IMR-90 (cell line): ENCODE measurements around the gene GLCE.

Experiments used
- MAFK ChIP-seq: IDR thresholded peaks from 2 replicates; pipeline ENCODE4 v1.6.1; 2012; ENCODE audit warnings: low read depth, low read length, improper control_type of control experiment
- MAZ ChIP-seq: IDR thresholded peaks from 2 replicates; pipeline ENCODE4 v1.6.1; 2012; ENCODE audit warnings: low read depth, mild to moderate bottlenecking, low read length, improper control_type of control experiment, moderate library complexity, borderline replicate concordance
- POLR2A ChIP-seq: IDR thresholded peaks from 2 replicates; pipeline ENCODE4 v1.6.1; 2012; ENCODE audit warnings: mild to moderate bottlenecking, low read depth, low read length
- RAD21 ChIP-seq: IDR thresholded peaks from 2 replicates; pipeline ENCODE4 v1.6.1; 2012; ENCODE audit warnings: low read length, improper control_type of control experiment
- RCOR1 ChIP-seq: IDR thresholded peaks from 2 replicates; pipeline ENCODE4 v1.6.1; 2012; ENCODE audit warnings: mild to moderate bottlenecking, low read length, improper control_type of control experiment; ENCODE audit not compliant: insufficient replicate concordance
- RFX5 ChIP-seq: IDR thresholded peaks from 2 replicates; pipeline ENCODE4 v1.8.0; 2012; ENCODE audit warnings: low read depth, mild to moderate bottlenecking, low read length, moderate library complexity
- SMC3 ChIP-seq: fragments of 150-350 bp; IDR thresholded peaks from 2 replicates; pipeline ENCODE4 v1.6.1; 2016; ENCODE audit warnings: low read depth, mild to moderate bottlenecking, antibody characterized with exemption, low read length, moderate library complexity
- TF ChIP-seq, protein P1 (sequence below): conservative IDR thresholded peaks from 2 replicates; pipeline ENCODE4 v1.5.1; 2012; ENCODE audit warnings: mild to moderate bottlenecking, low read depth, low read length, improper control_type of control experiment
- TF ChIP-seq, protein P2 (sequence below): fragments of 150-350 bp; IDR thresholded peaks from 2 replicates; pipeline ENCODE4 v1.6.1; 2017; ENCODE audit warnings: mild to moderate bottlenecking, antibody characterized with exemption, low read length, low read depth

DNA sequence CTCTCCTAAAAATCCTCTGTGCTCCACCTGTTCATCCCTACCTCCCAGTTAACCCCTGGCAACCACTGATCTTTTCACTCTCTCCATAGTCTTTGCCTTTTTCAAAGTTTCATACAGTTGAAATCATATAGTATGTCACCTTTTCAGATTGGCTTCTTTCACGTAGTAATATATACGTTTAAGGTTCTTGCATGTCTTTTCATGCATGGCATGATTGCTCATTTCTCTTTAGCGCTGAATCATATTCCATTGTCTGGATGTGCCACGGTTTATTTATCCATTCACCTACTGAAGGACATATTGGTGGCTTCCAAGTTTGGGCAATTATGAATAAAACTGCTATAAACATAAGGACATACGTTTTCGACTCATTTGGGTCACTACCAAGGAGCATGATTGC lies 28.7 kb downstream of the GLCE start:
- no peak for TF ChIP-seq RFX5
- TF ChIP-seq, protein P1, sequence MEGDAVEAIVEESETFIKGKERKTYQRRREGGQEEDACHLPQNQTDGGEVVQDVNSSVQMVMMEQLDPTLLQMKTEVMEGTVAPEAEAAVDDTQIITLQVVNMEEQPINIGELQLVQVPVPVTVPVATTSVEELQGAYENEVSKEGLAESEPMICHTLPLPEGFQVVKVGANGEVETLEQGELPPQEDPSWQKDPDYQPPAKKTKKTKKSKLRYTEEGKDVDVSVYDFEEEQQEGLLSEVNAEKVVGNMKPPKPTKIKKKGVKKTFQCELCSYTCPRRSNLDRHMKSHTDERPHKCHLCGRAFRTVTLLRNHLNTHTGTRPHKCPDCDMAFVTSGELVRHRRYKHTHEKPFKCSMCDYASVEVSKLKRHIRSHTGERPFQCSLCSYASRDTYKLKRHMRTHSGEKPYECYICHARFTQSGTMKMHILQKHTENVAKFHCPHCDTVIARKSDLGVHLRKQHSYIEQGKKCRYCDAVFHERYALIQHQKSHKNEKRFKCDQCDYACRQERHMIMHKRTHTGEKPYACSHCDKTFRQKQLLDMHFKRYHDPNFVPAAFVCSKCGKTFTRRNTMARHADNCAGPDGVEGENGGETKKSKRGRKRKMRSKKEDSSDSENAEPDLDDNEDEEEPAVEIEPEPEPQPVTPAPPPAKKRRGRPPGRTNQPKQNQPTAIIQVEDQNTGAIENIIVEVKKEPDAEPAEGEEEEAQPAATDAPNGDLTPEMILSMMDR: no peak
- no peak for TF ChIP-seq RAD21
- TF ChIP-seq POLR2A: no peak
- TF ChIP-seq RCOR1: no peak
- no peak for TF ChIP-seq SMC3
- no peak for TF ChIP-seq MAZ
- no peak for TF ChIP-seq MAFK
- TF ChIP-seq, protein P2, sequence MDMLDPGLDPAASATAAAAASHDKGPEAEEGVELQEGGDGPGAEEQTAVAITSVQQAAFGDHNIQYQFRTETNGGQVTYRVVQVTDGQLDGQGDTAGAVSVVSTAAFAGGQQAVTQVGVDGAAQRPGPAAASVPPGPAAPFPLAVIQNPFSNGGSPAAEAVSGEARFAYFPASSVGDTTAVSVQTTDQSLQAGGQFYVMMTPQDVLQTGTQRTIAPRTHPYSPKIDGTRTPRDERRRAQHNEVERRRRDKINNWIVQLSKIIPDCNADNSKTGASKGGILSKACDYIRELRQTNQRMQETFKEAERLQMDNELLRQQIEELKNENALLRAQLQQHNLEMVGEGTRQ: no peak
